ENCODE measurements around the gene EPM2A.

DNA sequence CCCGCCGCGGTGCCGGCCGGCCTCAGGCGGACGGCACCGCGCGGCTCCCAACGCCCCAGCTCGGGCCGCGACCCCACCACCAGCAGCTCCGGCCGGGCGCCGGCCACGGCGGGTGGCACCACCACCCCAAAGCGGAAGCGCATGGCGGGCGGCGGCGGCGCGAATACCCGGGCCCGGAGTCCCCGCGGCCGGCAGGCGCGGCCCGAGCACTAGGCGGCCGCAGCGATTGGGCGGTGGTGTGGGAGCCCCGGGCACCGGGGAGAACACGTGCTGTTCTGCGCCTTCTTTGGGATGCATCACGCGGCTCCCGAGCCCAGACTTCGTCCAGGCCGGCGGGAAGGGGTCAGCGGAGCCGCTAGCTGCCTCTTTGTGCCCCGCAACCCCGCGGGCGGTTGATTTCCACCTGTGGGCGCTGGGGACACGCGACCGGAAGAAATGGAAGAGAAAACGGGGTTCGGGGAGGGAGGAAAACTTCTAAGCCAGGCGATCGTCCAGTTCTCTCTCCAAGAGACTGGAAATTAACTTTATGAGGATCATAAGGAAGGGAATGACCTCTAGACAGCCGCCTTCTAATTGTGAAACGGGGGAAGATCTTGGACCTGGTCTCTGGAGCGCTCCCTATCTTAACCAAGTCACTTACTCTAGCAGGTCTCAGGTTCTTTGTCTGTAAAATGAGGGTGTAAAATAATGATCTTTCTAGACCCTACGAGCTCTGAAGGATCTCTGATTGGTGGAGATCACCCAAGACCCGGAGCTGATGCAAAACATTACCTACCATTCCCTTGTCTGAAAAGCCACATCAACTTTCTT lies at the start of gene EPM2A:
- no peak for TF ChIP-seq EZH2 (IDR thresholded peaks at IDR 0.05; ENCODE audit: borderline replicate concordance, low read length)
- TF ChIP-seq, protein P1, sequence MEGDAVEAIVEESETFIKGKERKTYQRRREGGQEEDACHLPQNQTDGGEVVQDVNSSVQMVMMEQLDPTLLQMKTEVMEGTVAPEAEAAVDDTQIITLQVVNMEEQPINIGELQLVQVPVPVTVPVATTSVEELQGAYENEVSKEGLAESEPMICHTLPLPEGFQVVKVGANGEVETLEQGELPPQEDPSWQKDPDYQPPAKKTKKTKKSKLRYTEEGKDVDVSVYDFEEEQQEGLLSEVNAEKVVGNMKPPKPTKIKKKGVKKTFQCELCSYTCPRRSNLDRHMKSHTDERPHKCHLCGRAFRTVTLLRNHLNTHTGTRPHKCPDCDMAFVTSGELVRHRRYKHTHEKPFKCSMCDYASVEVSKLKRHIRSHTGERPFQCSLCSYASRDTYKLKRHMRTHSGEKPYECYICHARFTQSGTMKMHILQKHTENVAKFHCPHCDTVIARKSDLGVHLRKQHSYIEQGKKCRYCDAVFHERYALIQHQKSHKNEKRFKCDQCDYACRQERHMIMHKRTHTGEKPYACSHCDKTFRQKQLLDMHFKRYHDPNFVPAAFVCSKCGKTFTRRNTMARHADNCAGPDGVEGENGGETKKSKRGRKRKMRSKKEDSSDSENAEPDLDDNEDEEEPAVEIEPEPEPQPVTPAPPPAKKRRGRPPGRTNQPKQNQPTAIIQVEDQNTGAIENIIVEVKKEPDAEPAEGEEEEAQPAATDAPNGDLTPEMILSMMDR (conservative IDR thresholded peaks at IDR 0.05 in 1 of 2, IDR thresholded peaks at IDR 0.05 in 1 of 2; ENCODE audit: extremely low read depth in 1 of 2, insufficient read depth in 1 of 2, low read depth in 1 of 2, low read length in 2 of 2), result no peak
